ENCODE results near the gene CLEC17A.

Gene CLEC17A

DNA sequence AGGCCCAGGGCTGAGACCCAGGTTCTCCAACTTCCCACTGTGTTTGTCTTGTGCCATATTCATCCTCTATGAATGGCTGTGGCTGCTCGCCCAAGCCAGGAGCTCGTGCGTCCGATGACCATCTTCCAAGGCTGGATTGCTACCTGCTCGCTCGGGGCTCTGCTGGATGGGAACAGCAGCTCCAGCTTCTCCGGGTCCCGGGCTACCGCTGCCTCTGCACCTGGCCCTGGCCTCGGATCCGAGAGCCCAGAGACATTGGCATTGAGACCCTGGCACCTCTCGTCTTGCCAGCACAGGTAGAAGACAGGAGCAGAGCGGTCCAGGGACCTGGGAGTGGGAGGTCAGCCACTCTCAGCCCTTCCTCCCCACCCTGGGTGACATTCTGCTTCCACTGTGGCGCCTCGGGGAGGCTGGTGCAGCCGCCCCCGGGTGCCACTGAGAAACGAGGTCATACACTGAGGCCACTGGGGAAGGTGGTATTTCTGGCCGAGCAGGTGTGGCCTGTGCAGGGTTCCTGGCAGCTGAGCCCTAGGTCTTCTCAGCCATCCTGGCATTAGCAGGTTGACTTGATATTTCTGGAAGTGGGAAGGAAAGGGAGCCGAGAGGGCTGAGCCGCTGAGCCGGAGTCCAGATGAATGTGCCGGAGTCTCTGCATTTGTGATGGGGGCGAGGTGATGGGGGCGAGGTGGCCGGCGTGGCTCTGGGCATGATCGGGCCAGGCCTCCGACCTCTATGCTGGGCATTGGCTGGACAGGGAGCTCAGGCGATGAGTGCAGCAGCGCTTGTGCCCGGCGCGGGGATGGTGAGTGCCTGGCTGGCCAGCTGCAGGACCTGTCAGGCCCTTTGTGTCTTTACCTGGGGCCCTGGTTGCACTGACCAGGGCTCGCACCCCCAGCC lies 29.6 kb upstream of the CLEC17A start:
- Mint-ChIP-seq H3K27me3 (no peaks in the 10 kb centered on the region), H3K4me3 (no peak overlapping the region), H3K4me1 (ENCODE audit: low read depth) (peaks cover 52% of the 10 kb centered on the region), H3K9me3 (no peaks in the 10 kb centered on the region), H3K27ac (no peak overlapping the region), H3K36me3 (ENCODE audit: low read depth) (peaks cover 76% of the 10 kb centered on the region)
- intact Hi-C loops (cut with micrococcal nuclease), result no loop called here

DNA sequence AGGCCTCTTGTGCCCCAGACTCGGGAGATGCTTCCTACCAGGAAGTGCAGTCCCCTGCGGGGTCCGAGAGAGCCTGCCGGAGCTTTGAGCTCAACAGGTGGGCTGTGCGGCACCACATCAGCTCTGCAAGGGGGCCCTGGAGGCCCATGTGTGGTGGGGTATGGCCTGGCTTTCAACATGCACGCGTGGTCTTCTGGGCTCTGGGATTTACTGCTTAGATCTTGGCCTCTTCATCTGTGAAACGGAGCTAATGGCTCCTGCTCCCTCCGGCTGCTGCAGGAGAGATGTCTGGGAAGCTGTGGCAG lies 29.0 kb upstream of the CLEC17A start:
- Mint-ChIP-seq H3K4me1 (ENCODE audit: low read depth) (peaks cover 52% of the 10 kb centered on the region), H3K4me3 (no peak overlapping the region), H3K27ac (no peak overlapping the region), H3K27me3 (no peaks in the 10 kb centered on the region), H3K36me3 (ENCODE audit: low read depth) (peaks cover 76% of the 10 kb centered on the region), H3K9me3 (no peaks in the 10 kb centered on the region)
- intact Hi-C loops (cut with micrococcal nuclease), result no loop called here

GRCh38 chr19:14554382-14554812 lies 28.5 kb upstream of the CLEC17A start:
- Mint-ChIP-seq H3K4me1 (ENCODE audit: low read depth) (peaks cover 52% of the 10 kb centered on the region), H3K4me3 (no peak overlapping the region), H3K27me3 (no peaks in the 10 kb centered on the region), H3K36me3 (ENCODE audit: low read depth) (peaks cover 72% of the 10 kb centered on the region), H3K27ac (no peak overlapping the region), H3K9me3 (no peaks in the 10 kb centered on the region)
- intact Hi-C loops (cut with micrococcal nuclease), result no loop called here

GRCh38 chr19:14555918-14556661 lies 26.8 kb upstream of the CLEC17A start:
- H3K4me1 Mint-ChIP-seq (ENCODE audit: low read depth), result peaks cover 53% of the 10 kb centered on the region

DNA sequence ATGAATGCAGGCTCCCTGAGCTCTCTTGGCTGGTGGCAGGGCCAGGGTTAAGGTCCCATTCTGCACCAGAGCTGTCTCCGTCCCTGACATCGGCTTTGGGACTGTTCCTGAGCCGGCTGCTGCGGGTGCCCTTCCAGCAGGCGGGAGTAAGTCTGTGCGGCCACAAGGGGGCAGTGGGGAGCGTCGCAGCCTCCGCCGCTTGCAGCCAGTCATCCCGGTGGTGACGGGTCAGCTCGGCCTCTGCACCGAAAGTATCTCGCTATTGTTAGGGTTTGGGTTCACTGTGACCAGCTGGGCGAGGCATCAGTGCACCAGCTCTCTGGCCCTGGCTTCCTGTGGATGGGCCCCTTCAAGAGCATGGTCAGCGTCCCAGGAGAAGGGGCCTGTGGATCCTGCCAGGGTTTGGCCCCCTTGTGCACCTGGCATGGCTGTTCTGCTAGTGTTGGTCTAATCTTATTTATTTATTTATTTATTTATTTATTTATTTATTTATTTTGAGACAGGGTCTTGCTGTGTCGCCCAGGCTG lies 26.2 kb upstream of the CLEC17A start:
- Mint-ChIP-seq H3K4me3 (peak overlapping the region; percentile 27), H3K27me3 (no peaks in the 10 kb centered on the region), H3K4me1 (ENCODE audit: low read depth) (peaks cover 52% of the 10 kb centered on the region), H3K9me3 (no peaks in the 10 kb centered on the region), H3K27ac (no peak overlapping the region), H3K36me3 (ENCODE audit: low read depth) (peaks cover 59% of the 10 kb centered on the region)
- intact Hi-C loops (cut with micrococcal nuclease), result no loop called here

More at GRCh38 chr19:14555918-14556661, 26.8 kb upstream of the CLEC17A start:
- intact Hi-C loops (cut with micrococcal nuclease), result no loop called here
- Mint-ChIP-seq H3K36me3 (ENCODE audit: low read depth) (peaks cover 56% of the 10 kb centered on the region), H3K27me3 (no peaks in the 10 kb centered on the region), H3K27ac (peak overlapping the region; percentile 10), H3K4me3 (no peak overlapping the region), H3K9me3 (no peaks in the 10 kb centered on the region)

- intact Hi-C loops (cut with micrococcal nuclease), result no loop called here
- H3K4me1 Mint-ChIP-seq (ENCODE audit: low read depth), result peaks cover 53% of the 10 kb centered on the region
- H3K27me3 Mint-ChIP-seq, result no peaks in the 10 kb centered on the region
- H3K4me3 Mint-ChIP-seq, result no peak overlapping the region
- H3K9me3 Mint-ChIP-seq, result no peaks in the 10 kb centered on the region
- peaks cover 60% of the 10 kb centered on the region for H3K36me3 Mint-ChIP-seq (ENCODE audit: low read depth)
- H3K27ac Mint-ChIP-seq, result no peak overlapping the region
These were observed 24.4 kb upstream of the CLEC17A start for GRCh38 chr19:14558370-14559066.

DNA sequence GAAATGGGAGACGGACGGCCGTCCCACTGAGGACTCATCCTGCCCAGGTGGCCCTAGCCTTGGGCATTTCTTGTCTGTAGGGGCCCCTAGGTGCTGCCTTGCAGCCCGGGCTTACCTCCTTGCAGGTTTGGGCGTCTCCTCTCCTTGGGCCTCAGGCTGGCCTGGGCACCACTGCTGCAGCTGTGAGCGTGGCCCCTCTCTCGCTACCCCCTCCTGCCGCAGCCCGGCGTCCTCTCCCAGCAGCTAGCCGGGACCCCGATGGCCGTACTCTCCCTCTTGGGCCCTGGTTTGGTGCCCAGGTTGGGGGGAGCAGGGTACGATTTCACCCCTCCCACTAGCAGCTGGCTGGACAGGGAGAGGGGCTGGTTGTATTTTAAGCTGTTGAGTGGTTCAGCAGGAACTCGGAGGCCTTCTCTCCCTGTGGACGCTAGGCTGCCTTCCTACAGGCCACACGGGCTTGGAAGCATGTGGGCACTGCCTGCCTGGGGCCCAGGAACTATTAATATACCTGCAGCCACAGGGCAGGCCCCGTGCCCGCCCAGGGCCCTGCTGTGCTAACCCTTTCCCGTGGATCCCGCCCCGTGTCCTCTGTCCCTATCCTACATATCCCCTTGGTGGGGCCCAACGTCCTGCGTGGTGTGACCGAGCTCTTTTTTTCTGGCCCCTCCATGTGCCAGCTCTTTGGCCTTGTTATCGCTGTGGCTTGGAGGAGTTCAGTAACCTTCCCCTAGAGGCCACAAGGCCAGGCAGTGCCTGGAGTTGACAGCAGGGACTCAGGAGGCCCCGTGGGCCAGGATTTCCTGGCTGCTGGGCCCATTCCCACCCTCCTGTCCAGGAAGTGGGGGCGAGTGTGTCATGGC lies 22.7 kb upstream of the CLEC17A start:
- peak overlapping the region; percentile 22 for H3K27ac Mint-ChIP-seq
- no peak overlapping the region for H3K4me3 Mint-ChIP-seq
- H3K36me3 Mint-ChIP-seq (ENCODE audit: low read depth), result peaks cover 66% of the 10 kb centered on the region
- peaks cover 45% of the 10 kb centered on the region for H3K4me1 Mint-ChIP-seq (ENCODE audit: low read depth)
- no peaks in the 10 kb centered on the region for H3K9me3 Mint-ChIP-seq
- intact Hi-C loops (cut with micrococcal nuclease), result no loop called here
- no peaks in the 10 kb centered on the region for H3K27me3 Mint-ChIP-seq

DNA sequence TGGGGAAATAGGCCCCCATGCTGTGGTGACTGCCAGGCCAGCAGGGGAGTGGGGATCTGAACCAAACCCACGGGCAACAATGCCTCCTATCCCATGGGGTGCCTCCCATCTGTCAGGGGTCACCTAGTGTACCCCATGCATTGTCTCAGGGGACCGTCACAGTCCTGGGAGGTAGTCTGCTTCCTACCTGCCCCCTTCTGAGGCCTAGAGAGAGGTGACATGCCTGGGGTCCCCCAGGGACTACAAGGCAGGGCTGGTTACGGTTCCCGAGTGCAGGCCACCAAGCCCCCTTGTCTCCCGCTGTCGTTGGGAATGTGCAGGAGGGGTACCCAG lies 22.1 kb upstream of the CLEC17A start:
- Mint-ChIP-seq H3K4me1 (ENCODE audit: low read depth) (peaks cover 44% of the 10 kb centered on the region), H3K4me3 (no peak overlapping the region), H3K27me3 (no peaks in the 10 kb centered on the region), H3K27ac (peak overlapping the region; percentile 22), H3K36me3 (ENCODE audit: low read depth) (peaks cover 70% of the 10 kb centered on the region), H3K9me3 (no peaks in the 10 kb centered on the region)
- intact Hi-C loops (cut with micrococcal nuclease), result no loop called here

DNA sequence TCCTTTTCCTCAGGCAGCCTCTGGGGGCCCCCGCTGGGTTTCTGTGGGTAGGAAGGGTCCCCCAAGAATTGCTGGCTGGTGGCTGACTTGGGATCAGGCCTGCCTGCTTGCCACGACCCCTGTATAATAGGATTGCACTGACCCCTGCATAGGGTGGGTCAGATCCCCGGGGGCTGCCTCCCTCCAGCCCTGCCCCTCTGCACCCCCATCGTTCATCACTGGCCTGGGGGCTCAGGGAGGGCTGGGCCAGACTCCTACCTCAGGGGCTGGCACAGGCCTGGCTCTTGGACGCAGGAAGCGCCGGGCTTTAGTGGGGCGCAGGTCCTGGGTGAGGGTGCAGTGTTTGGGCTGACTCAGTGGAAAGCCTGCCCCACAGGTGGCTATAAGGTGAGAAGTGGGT lies 21.6 kb upstream of the CLEC17A start:
- no peak overlapping the region for H3K27ac Mint-ChIP-seq
- no peak overlapping the region for H3K4me3 Mint-ChIP-seq
- H3K27me3 Mint-ChIP-seq, result no peaks in the 10 kb centered on the region
- H3K4me1 Mint-ChIP-seq (ENCODE audit: low read depth), result peaks cover 39% of the 10 kb centered on the region
- H3K9me3 Mint-ChIP-seq, result no peaks in the 10 kb centered on the region
- peaks cover 70% of the 10 kb centered on the region for H3K36me3 Mint-ChIP-seq (ENCODE audit: low read depth)
- intact Hi-C loops (cut with micrococcal nuclease), result no loop called here

GRCh38 chr19:14561847-14562351 lies 21.0 kb upstream of the CLEC17A start:
- Mint-ChIP-seq H3K27me3 (no peaks in the 10 kb centered on the region), H3K27ac (no peak overlapping the region), H3K36me3 (ENCODE audit: low read depth) (peaks cover 70% of the 10 kb centered on the region), H3K9me3 (no peaks in the 10 kb centered on the region), H3K4me3 (no peak overlapping the region), H3K4me1 (ENCODE audit: low read depth) (peaks cover 32% of the 10 kb centered on the region)
- intact Hi-C loops (cut with micrococcal nuclease), result no loop called here

- H3K36me3 Mint-ChIP-seq (ENCODE audit: low read depth), result peaks cover 76% of the 10 kb centered on the region
- peak overlapping the region; percentile 38 for H3K27ac Mint-ChIP-seq
- peaks cover 37% of the 10 kb centered on the region for H3K4me1 Mint-ChIP-seq (ENCODE audit: low read depth)
- H3K9me3 Mint-ChIP-seq, result no peaks in the 10 kb centered on the region
- no peaks in the 10 kb centered on the region for H3K27me3 Mint-ChIP-seq
- intact Hi-C loops (cut with micrococcal nuclease), result no loop called here
- H3K4me3 Mint-ChIP-seq, result no peak overlapping the region
These were observed 20.0 kb upstream of the CLEC17A start for GRCh38 chr19:14562660-14563589.

GRCh38 chr19:14563590-14563926 lies 19.3 kb upstream of the CLEC17A start:
- H3K4me3 Mint-ChIP-seq, result no peak overlapping the region
- no peaks in the 10 kb centered on the region for H3K27me3 Mint-ChIP-seq
- H3K9me3 Mint-ChIP-seq, result no peaks in the 10 kb centered on the region
- H3K4me1 Mint-ChIP-seq (ENCODE audit: low read depth), result peaks cover 44% of the 10 kb centered on the region
- H3K27ac Mint-ChIP-seq, result no peak overlapping the region
- intact Hi-C loops (cut with micrococcal nuclease), result no loop called here
- H3K36me3 Mint-ChIP-seq (ENCODE audit: low read depth), result peaks cover 76% of the 10 kb centered on the region

All from dendritic cell treated with granulocyte-macrophage colony-stimulating factor and Interleukin-4, amounts not matched to agents 40 ng/mL and 50 ng/mL, for 4 days (primary cell).